GM10248 (cell line): ENCODE data around the gene DOC2A.

Experiments used
- CTCF ChIA-PET: fragments of 300-600 bp; sonication (Branson Sonifier 250); formaldehyde crosslinking; extraction: SDS; loops from one replicate; lab custom pipeline; 2021; ENCODE audit warnings: antibody characterized with exemption; lab: Yijun Ruan, JAX
- POLR2A ChIA-PET: fragments of 350-650 bp; sonication (Branson Sonifier 250); formaldehyde crosslinking; extraction: SDS; loops from one replicate; lab custom pipeline; 2020; ENCODE audit warnings: antibody characterized with exemption; lab: Yijun Ruan, JAX
- DNase-seq: peaks from one replicate; pipeline ENCODE4 v3.0.0; 2012; ENCODE audit errors: extremely low spot score
- CTCF ChIP-seq: IDR thresholded peaks from 2 replicates; pipeline ENCODE4 v1.5.1; 2012; ENCODE audit warnings: mild to moderate bottlenecking, low read depth; ENCODE audit errors: extremely low read depth, missing control alignments, control extremely low read depth

DOC2A gene

GRCh38 chr16:30040221-30040620 is 29.4 kb upstream of the DOC2A start:
- POLR2A ChIA-PET: no interaction called here
- CTCF ChIA-PET: interaction anchor here (0.6 to 6.1 kb wide), 3 partner anchors 8 to 318 kb away, joined by 3 to 47 read pairs (median 3); partner anchors contain the start of gene TLCD3B
- no peak for DNase-seq
- TF ChIP-seq CTCF: no peak

GRCh38 chr16:30033270-30033669 is 22.4 kb upstream of the DOC2A start:
- no peak for DNase-seq
- no peak for TF ChIP-seq CTCF
- CTCF ChIA-PET: interaction anchor here (0.9 to 3.8 kb wide), 14 partner anchors 9 to 332 kb away, joined by 3 to 47 read pairs (median 9); partner anchors contain the start of gene C16orf92
- POLR2A ChIA-PET: no interaction called here

GRCh38 chr16:30032083-30032819 is 21.4 kb upstream of the DOC2A start:
- POLR2A ChIA-PET: no interaction called here
- peak; percentile 83 for DNase-seq
- CTCF ChIA-PET: interaction anchor here (0.7 to 3.8 kb wide), 40 partner anchors 9 to 1087 kb away, joined by 3 to 47 read pairs (median 3); partner anchors contain the start of gene C16orf92
- peak; percentile 90 for TF ChIP-seq CTCF

- no peak for TF ChIP-seq CTCF
- ChIA-PET POLR2A (no interaction called here), CTCF (interaction anchor here (0.7 to 3.8 kb wide), 27 partner anchors 8 to 1086 kb away, joined by 3 to 47 read pairs (median 5); partner anchors contain the start of gene C16orf92)
- no peak for DNase-seq
Observed at GRCh38 chr16:30031477-30031918, 20.7 kb upstream of the DOC2A start.

- TF ChIP-seq CTCF: no peak
- DNase-seq: no peak
- CTCF ChIA-PET: interaction anchor here (1.0 to 3.8 kb wide), 18 partner anchors 7 to 1085 kb away, joined by 3 to 47 read pairs (median 6); partner anchors contain the start of gene C16orf92
- POLR2A ChIA-PET: no interaction called here
Observed at GRCh38 chr16:30030841-30031413, 20.1 kb upstream of the DOC2A start, which contains the start of gene TLCD3B. TLCD3B (minus strand) TSS chr16:30031271; CDS start chr16:30030527, 744 bp downstream.

GRCh38 chr16:30030011-30030685 is 19.3 kb upstream of the DOC2A start:
- ChIA-PET POLR2A (no interaction called here), CTCF (no interaction called here)
- no peak for TF ChIP-seq CTCF
- no peak for DNase-seq
